Thyroid gland (tissue), 4 donors: ENCODE measurements around the gene SLC48A1. TPM values are rescaled to one million over a fixed set of nuclear protein-coding genes. Genes with fewer than 3 reads are reported as not detected.

ENCODE experiments used
- DNase-seq, 2 donors: peaks; one replicate each; pipeline ENCODE4 v3.0.0-alpha.2; 2019
- H3K27ac ChIP-seq, 3 donors: fragments of 200-600 bp; sonication (generic); 1 replicate in 2 of 3; 2 replicates in 1 of 3; pipeline ENCODE4 v1.5.1; 2016 to 2019; ENCODE audit warnings: mild to moderate bottlenecking in 1 of 3, moderate library complexity in 1 of 3
- H3K27me3 ChIP-seq: fragments of 200-600 bp; sonication (generic); one replicate; pipeline ENCODE4 v1.5.1; 2019
- H3K36me3 ChIP-seq, 2 donors: fragments of 200-600 bp; sonication (generic); one replicate each; pipeline ENCODE4 v1.5.1; 2016 to 2019
- H3K4me1 ChIP-seq, 2 donors: fragments of 200-600 bp; sonication (generic); one replicate each; pipeline ENCODE4 v1.5.1; 2017 to 2019
- H3K4me3 ChIP-seq, 3 donors: fragments of 200-600 bp; sonication (generic); replicated peaks in 1 of 3; 1 replicate in 2 of 3; 2 replicates in 1 of 3; pipeline ENCODE4 v1.5.1; 2016; ENCODE audit warnings: mild to moderate bottlenecking in 1 of 3
- H3K9me3 ChIP-seq: fragments of 200-600 bp; sonication (generic); one replicate; pipeline ENCODE4 v1.5.1; 2017
- CTCF ChIP-seq, 6 experiments: fragments of 200-600 bp in 3 of 6; fragments of 450-650 bp in 3 of 6; sonication (generic) in 3 of 6; IDR thresholded peaks; one replicate each; pipeline ENCODE4 v1.5.1; 2016 to 2019; ENCODE audit warnings: antibody characterized with exemption in 6 of 6, mild to moderate bottlenecking in 2 of 6, inconsistent platforms in 1 of 6, moderate library complexity in 1 of 6
- POLR2A ChIP-seq, 2 donors: fragments of 450-650 bp; IDR thresholded peaks; one replicate each; pipeline ENCODE4 v1.6.1; 2017; ENCODE audit warnings: antibody characterized with exemption in 2 of 2, mild to moderate bottlenecking in 2 of 2, moderate library complexity in 1 of 2
- WGBS, 2 donors: methylation state at CpG; one replicate each; pipeline ENCODE4 v1.1.5; 2017; 5-methylcytosine and 5-hydroxymethylcytosine counted together
- intact Hi-C: fragments of 100-400 bp; cut with DNase I; formaldehyde crosslinking; loops from one replicate; pipeline ENCODE4 v1.15.1; 2023
- total RNA-seq, 4 donors: library from RNA; depleted of rRNA; stranded (reverse); fragments of >200 nt; gene quantifications; one replicate each; pipeline ENCODE4 v1.2.3, GENCODE V29; 2016

Gene SLC48A1
- total RNA-seq, 4 donors from 2014 or later = 59.3 to 276 (median 187) TPM

- peak in 5 of 6 experiments; percentile 8 to 57 (median 43) for TF ChIP-seq CTCF (IDR thresholded peaks at IDR 0.05)
- TF ChIP-seq POLR2A (IDR thresholded peaks at IDR 0.05) = peak; percentile 19 to 66
- H3K27me3 ChIP-seq = no peaks in the 10 kb centered on the region
- 4 to 19% methylated on average over 27 to 32 of the region's 57 CpGs for WGBS, 2 donors
- intact Hi-C loops = no loop called here
- H3K9me3 ChIP-seq = no peaks in the 10 kb centered on the region
- peak; percentile 96 for DNase-seq
- H3K4me1 ChIP-seq = peaks cover 74 to 88% of the 10 kb centered on the region in 2 donors
- peak within 1 kb of the TSS; percentile 37 to 82 (median 43) for H3K4me3 ChIP-seq
- no peaks in the 10 kb centered on the region for H3K36me3 ChIP-seq
- H3K27ac ChIP-seq = peak within 1 kb of the TSS; percentile 91 to 95 (median 94)
Measured at GRCh38 chr12:47758834-47759690, 14.0 kb upstream of the SLC48A1 start, which contains the start of gene RAPGEF3. Gene RAPGEF3, minus strand, starts transcription at chr12:47758880. Its CDS starts 324 bp downstream, at chr12:47758556.

DNA sequence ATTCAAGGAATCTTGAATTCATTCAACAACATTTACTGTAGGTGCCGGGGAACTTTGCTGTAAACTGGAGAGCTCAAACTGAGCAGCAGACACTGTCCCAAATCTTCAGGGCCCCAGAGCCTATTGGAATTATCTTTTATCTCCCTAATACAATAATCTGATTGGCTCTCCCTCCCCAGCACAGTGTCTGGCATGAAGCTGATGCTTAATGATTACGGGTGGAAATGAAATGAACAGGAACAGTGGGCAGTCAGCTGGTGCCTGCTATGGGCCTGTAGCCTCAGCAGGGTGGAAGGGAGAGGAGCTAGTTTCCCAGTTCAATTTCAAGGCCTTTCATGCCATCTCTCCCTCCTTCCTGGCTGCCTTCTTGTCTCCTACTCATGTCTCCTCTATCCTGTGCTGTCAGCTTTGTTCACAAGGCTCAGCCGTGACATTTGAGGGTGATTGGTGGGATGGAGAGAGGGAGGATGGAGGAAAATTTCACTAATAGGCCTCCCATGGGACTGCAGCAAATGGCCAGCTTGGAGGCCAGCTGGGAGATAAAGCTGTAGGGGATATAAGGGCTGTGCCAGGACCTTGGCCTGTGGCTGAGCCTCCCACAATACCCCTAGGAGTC is 10.1 kb upstream of the SLC48A1 start:
- Histone ChIP-seq H3K27ac (peak overlapping the region; percentile 72 to 94 (median 91)), H3K4me3 (no peak overlapping the region), H3K36me3 (no peaks in the 10 kb centered on the region), H3K4me1 (peaks cover 40 to 55% of the 10 kb centered on the region in 2 donors), H3K27me3 (no peaks in the 10 kb centered on the region), H3K9me3 (no peaks in the 10 kb centered on the region)
- DNase-seq = no peak
- intact Hi-C loops = no loop called here
- TF ChIP-seq POLR2A (IDR thresholded peaks at IDR 0.05) (no peak), CTCF (IDR thresholded peaks at IDR 0.05) (no peak)
- 54 to 55% methylated on average over 3 of the region's 3 CpGs for WGBS, 2 donors

DNA sequence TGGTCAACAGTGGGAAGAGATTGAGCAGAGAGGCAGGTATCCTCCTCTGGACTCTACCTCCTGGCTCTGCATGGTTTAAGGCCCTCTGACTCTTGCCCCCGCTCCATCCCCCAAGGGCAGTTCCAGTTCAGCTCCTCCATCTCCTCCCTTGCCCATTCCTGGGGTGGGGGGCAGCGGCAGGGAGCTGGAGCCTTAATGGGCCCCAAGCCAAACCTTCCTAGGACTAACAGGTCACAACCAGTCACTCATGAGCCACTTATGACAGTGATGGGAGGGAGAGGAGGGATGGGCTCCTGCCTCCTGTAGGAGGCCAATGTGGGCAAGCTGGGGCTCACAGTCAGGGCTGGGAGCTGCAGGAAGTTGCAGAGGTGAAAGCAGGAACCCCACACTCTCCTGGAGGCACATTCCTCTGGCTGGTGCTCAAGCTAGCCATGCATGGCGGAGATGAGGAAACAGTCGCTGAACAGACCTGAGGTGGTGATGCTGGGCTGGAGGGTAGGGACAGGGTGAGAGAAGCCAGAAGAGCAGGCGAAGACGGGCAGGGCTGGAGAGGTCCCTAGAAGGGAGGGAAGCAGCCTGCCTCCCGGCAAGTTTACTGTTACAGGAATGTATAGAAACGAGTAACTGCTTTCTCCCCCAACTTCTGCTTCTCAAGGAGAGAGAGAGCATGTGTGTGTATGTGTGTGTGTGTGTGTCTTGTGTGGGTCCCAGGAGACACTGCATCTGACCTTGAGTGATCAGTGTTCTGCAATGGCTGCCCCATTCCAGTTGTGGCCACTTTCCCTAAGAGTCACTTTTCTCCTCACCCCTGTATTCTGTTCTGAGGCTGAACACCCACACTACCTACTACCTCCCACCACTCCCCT is 9.3 kb upstream of the SLC48A1 start:
- Histone ChIP-seq H3K36me3 (no peaks in the 10 kb centered on the region), H3K9me3 (no peaks in the 10 kb centered on the region), H3K4me1 (peaks cover 35 to 49% of the 10 kb centered on the region in 2 donors), H3K4me3 (no peak overlapping the region), H3K27me3 (no peaks in the 10 kb centered on the region), H3K27ac (peak overlapping the region; percentile 72 to 94 (median 91))
- intact Hi-C loops = no loop called here
- DNase-seq = peak; percentile 96
- WGBS, 2 donors = 21 to 45% methylated on average over 7 to 8 of the region's 8 CpGs
- TF ChIP-seq CTCF (IDR thresholded peaks at IDR 0.05) (peak in 3 of 6 experiments; percentile 9 to 15 (median 12)), POLR2A (IDR thresholded peaks at IDR 0.05) (peak in 1 of 2 donors; percentile 58)

DNA sequence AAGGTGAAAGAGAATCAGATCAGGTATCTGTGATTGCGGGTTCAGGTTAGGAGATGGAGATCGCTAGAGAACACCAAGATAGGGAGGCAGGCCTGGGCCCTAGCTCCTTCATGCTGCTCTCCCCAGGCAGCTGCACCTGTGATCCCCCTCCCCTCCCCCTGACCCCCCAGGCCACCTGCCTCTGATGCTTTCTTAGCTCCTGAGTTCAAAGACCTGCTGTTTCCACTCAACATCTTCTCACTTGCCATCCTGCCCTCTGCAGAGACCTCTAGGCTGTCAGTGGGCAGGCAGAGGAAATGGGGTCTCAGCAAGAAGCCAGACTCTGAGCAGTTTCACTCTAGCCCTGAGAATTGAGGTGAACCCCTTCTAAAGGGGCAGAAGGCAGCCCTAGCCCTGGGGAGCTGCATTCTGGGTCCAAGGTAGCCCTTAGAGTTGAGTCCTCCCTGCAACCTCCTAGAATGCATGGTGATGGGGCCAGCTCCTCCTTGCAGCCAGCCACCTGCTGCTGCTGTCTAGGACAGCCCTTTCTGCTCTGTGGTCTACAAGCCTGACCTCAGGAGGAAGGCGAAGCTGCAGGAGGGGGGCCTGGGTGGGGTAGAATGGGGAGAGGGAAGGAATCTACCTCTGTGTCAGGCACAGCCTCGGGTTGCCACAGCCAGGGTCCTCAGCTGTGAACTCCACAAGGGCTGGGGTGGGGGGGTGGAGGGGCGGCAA is 6.4 kb upstream of the SLC48A1 start:
- Histone ChIP-seq H3K27me3 (no peaks in the 10 kb centered on the region), H3K4me1 (peaks cover 22 to 29% of the 10 kb centered on the region in 2 donors), H3K9me3 (no peaks in the 10 kb centered on the region), H3K4me3 (no peak overlapping the region), H3K27ac (no peak overlapping the region), H3K36me3 (no peaks in the 10 kb centered on the region)
- 50 to 69% methylated on average over 4 to 5 of the region's 5 CpGs for WGBS, 2 donors
- TF ChIP-seq POLR2A (IDR thresholded peaks at IDR 0.05) (no peak), CTCF (IDR thresholded peaks at IDR 0.05) (no peak)
- DNase-seq = no peak
- intact Hi-C loops = no loop called here
